Choroid plexus epithelial cell (primary cell): ENCODE measurements around the gene DPCD.

Experiments
- DNase-seq: peaks from one replicate; pipeline ENCODE4 v3.0.0-alpha.2; 2010; ENCODE audit warnings: low read depth
- H3K4me3 ChIP-seq: 2 replicates; pipeline ENCODE4 v1.5.1; 2011; ENCODE audit warnings: low read depth, mild to moderate bottlenecking, control low read depth, low read length, moderate library complexity
- CTCF ChIP-seq: conservative IDR thresholded peaks from 2 replicates; pipeline ENCODE4 v1.5.1; 2011; ENCODE audit warnings: low read depth, mild to moderate bottlenecking, control low read depth, inconsistent platforms, low read length, moderate library complexity

Gene DPCD

DNA sequence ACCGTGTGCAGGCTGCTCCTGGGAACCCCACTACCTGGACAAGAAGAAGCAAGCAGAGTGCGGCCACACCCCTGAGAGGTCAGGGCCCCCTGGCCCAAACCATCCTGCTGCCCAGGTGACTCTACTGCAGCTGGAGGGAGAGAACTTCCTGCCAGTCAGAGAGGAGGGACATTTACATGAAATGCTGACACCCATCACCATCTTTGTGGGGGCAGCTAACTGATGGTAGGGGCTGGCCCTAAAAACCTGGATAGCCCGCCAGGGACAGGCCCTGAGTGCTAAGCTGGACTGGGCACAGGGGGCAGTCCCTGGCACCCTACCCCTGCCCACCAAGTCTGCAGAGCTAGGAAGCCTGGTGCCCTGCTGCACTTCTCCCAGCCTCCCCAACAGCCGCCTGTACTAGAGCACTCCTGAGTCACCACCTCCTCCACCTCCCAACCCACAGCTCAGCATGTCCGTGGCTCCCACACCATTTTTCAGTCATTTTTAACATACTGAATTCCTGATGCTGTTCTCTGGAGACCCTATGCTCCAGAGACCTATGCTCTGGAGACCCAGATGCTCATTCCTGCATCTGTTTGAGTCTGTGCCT lies 27.5 kb downstream of the DPCD start:
- TF ChIP-seq CTCF: no peak
- peak; percentile 11 for DNase-seq
- no peak overlapping the region for H3K4me3 ChIP-seq

DNA sequence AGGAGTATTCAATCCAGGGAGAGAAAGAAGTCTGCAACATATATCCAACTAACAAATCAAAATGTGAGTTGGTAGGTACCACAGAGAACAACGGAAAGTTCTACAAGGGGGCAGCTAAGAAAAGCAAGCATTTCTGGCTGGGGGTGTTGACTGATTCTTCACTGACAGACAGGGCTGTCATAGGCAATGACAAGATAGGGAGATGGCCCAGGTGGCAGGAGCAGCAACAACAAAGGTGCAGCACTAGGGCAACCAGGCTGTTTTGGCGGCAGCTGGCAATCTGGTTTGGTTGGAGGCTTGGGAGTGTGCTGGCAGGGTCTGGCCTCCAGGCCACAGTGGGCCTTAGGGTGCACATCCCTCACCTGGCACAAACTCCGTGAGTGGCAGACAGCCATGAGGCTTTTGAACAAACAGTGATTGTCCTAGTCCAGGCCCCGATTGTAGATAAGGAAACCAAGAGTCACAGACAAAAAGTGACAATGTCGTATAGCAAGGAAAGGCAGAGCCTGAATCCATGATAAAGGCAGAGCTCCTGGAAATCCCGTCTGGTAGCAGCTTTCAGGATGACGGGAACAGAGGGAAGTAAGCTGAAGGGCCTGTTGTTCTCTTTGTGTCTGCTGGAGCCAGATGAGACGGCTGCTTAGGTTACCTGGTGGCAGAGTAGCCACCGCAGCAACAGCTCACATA lies 28.4 kb downstream of the DPCD start:
- no peak for TF ChIP-seq CTCF
- DNase-seq: no peak
- no peak overlapping the region for H3K4me3 ChIP-seq

DNA sequence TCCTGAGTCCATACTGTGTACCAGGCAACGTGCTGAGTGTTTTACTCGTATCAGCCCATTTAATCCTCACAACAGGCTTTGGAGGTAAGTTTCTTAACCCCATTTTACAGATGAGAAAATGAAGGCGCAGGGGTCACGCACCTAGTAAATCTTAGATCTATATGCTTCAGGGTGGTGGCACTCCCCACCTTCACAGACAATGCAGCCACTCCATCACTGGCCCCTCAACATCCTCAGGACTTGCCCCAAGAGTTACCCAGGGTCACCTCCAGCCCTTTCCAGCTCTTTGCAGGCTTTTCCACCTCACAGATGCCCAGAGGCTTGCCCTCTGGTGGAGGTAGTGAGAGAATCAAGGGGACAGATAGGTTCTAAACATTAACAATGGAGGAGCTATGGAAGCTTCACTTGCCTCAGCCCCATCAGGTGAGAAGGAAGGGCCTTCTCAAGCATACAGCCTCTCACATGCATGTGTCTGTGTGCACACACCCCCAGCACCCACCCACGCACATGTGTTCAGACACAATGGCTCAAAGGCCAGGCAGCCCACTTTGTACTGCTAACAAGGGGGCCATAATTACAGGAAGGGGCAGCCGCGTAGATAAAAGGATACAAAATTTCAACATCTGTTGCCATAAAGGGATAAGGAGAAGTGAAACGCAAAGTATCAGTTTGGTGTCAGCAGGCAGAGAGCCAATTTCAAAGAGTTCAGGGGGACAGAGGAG lies 29.1 kb downstream of the DPCD start:
- DNase-seq: no peak
- no peak overlapping the region for H3K4me3 ChIP-seq
- peak; percentile 39 for TF ChIP-seq CTCF

- no peak overlapping the region for H3K4me3 ChIP-seq
- no peak for DNase-seq
- no peak for TF ChIP-seq CTCF
Measured at GRCh38 chr10:101617824-101618568, 29.9 kb downstream of the DPCD start.

DNA sequence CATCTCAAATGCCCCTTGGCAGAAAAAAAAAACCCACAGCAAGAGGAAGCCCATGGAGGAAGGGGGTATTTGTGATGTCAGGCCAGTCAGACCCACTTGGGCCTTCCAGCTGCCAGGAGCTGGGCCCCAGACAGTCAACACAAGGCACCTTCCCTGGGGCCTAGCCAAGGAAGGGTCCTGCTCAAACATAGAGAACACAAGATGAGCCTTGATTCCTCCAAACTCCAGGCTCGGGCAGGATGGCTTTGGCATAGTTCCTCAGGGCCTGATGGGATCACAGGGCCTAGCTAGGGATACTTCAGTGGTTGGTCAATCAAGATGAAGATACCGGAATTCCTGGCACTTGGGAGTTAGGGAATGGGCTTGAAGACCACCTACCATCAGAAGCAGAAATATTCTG lies 30.8 kb downstream of the DPCD start:
- no peak for TF ChIP-seq CTCF
- no peak overlapping the region for H3K4me3 ChIP-seq
- DNase-seq: no peak

GRCh38 chr10:101619983-101620382 lies 31.9 kb downstream of the DPCD start:
- H3K4me3 ChIP-seq: no peak overlapping the region
- TF ChIP-seq CTCF: no peak
- DNase-seq: no peak
